Kidney epithelial cell (primary cell): ENCODE measurements around the gene ZBTB47. TPM values are rescaled to one million over a fixed set of nuclear protein-coding genes. Genes with fewer than 3 reads are reported as not detected.
A peak's percentile ranks its signal among the peaks of the same experiment; 100 is the strongest.

Source experiments
- DNase-seq: peaks from one replicate; pipeline ENCODE4 v3.0.0-alpha.2; 2010; ENCODE audit warnings: low read depth
- H3K27me3 ChIP-seq: 2 replicates; pipeline ENCODE4 v1.6.0; 2011; ENCODE audit warnings: low read length; ENCODE audit not compliant: control insufficient read depth, insufficient read depth
- H3K36me3 ChIP-seq: 2 replicates; pipeline ENCODE4 v1.5.1; 2011; ENCODE audit warnings: low read length; ENCODE audit not compliant: control insufficient read depth, insufficient read depth
- H3K4me3 ChIP-seq: 2 replicates; pipeline ENCODE4 v1.5.1; 2011; ENCODE audit warnings: low read depth, mild to moderate bottlenecking, control low read depth, low read length
- total RNA-seq: library from RNA; depleted of rRNA; stranded (reverse); fragments of >200 nt; gene quantifications from 2 replicates; pipeline ENCODE4 v1.2.3, GENCODE V29; 2015
- TF ChIP-seq, protein P1 (sequence below): IDR thresholded peaks from 2 replicates; pipeline ENCODE4 v1.5.1; 2011; ENCODE audit warnings: mild to moderate bottlenecking, moderate library complexity, low read length, control low read depth, inconsistent platforms; ENCODE audit not compliant: insufficient read depth, poor library complexity, severe bottlenecking

ZBTB47 gene
- total RNA-seq, 1 donor from 2014 or later, result 8.8 TPM

DNA sequence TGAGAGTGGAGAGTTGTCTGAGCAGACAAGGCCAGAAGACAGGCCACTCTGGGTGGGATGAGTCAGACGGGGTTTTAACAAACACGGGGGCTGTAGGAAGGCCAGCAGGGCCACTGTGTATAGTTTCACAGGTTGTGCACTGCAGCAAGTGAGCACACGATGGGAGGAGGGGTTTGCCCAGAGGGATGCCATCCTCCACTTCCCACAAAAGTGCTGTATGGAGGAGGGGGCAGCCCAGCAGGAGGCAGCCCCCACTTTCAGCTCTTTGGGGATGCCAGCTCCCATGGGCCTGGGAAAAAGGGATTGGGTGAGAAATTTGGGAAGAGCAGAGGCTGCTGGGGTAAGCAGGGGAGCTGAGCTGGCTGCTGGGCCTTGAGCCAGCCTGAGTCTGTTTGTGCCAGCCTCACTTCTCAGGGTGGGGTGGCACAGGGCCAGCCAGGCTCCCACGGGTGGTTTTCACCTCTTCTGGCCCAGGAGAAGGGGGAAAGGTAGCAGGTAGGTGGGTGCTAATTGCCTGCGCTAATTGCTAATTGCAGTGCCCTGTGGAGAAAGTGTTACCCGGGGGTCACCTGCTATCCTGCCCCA, 6.7 kb downstream of the ZBTB47 start:
- no peak overlapping the region for H3K4me3 ChIP-seq
- no peaks in the 10 kb centered on the region for H3K27me3 ChIP-seq
- no peak for DNase-seq
- H3K36me3 ChIP-seq, result no peaks in the 10 kb centered on the region
- TF ChIP-seq, protein P1, sequence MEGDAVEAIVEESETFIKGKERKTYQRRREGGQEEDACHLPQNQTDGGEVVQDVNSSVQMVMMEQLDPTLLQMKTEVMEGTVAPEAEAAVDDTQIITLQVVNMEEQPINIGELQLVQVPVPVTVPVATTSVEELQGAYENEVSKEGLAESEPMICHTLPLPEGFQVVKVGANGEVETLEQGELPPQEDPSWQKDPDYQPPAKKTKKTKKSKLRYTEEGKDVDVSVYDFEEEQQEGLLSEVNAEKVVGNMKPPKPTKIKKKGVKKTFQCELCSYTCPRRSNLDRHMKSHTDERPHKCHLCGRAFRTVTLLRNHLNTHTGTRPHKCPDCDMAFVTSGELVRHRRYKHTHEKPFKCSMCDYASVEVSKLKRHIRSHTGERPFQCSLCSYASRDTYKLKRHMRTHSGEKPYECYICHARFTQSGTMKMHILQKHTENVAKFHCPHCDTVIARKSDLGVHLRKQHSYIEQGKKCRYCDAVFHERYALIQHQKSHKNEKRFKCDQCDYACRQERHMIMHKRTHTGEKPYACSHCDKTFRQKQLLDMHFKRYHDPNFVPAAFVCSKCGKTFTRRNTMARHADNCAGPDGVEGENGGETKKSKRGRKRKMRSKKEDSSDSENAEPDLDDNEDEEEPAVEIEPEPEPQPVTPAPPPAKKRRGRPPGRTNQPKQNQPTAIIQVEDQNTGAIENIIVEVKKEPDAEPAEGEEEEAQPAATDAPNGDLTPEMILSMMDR, result no peak

DNA sequence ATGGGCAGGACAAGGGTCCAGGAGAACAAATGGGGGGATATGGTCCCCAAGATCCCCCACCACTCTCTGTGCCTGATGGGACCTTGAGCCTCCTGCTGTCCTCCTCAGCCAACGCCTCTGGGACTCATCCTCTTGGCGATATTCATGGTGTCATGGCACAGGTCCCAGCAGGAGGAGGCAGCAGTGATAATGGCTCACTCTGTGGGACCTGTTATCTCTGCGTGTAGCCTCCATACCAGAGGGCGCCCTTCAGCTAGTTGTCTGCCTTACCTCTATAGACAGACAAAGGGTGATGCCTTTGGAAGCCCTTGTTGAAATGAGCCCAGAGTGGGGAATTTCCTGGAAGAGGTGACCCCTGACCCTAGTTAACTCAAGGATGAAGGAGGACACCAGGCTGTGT, 7.4 kb downstream of the ZBTB47 start:
- DNase-seq, result no peak
- Histone ChIP-seq H3K27me3 (no peaks in the 10 kb centered on the region), H3K4me3 (no peak overlapping the region), H3K36me3 (no peaks in the 10 kb centered on the region)
- TF ChIP-seq, protein P1, result peak; percentile 14

- TF ChIP-seq, protein P1, result no peak
- Histone ChIP-seq H3K36me3 (no peaks in the 10 kb centered on the region), H3K4me3 (no peak overlapping the region), H3K27me3 (no peaks in the 10 kb centered on the region)
- DNase-seq, result no peak
These were observed 8.1 kb downstream of the ZBTB47 start for GRCh38 chr3:42661593-42662022.

DNA sequence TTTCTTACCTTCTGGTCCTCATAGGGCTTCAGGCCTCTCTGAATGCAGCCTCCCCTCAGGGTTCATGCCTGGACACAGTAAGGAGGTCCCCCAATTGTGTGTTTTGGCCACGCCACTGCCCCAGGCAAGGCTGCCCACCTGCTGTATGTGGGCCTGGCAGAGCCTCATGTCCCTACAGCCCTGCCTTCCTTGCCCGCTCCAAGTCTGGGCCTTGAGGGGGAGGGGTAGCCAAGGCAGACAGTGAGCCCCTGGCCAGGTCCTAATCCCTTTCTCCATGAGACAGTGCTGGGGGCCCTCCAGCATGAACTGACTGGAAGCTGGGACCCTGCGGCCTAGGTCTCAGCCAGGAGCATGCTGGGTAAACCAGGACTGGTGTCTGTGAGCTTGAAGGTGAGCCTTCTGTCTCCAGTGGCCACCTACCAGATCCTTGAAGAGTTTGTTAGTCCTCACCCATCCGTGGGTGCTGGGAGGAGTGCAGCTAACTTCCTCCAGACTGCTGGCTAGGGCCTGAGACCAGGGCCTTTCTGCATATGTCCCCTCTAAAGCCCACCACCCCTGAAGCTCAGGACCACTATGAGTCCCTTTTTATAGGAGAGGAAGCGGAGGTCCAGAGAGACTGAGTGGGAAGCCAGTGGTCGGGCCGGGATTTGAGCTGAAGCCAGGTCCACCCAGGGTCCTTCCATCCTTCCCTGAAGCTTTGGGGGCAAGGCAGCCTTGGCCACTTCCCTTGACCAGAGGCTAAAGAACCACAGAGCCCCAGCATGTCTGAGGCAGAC, 8.7 kb downstream of the ZBTB47 start:
- H3K36me3 ChIP-seq, result no peaks in the 10 kb centered on the region
- TF ChIP-seq, protein P1, result no peak
- no peak for DNase-seq
- no peak overlapping the region for H3K4me3 ChIP-seq
- H3K27me3 ChIP-seq, result no peaks in the 10 kb centered on the region

GRCh38 chr3:42662813-42663535, 9.5 kb downstream of the ZBTB47 start:
- Histone ChIP-seq H3K36me3 (no peaks in the 10 kb centered on the region), H3K4me3 (no peak overlapping the region), H3K27me3 (peaks cover under 1% of the 10 kb centered on the region)
- TF ChIP-seq, protein P1, result no peak
- no peak for DNase-seq
